ENCODE data around the gene SLC44A4. TPM values are rescaled to one million over a fixed set of nuclear protein-coding genes. Genes with fewer than 3 reads are reported as not detected.

SLC44A4 gene
- total RNA-seq, result 100 to 1,000 TPM in 4 of 5 donors, 10 to 100 TPM in 1; 74.2 to 201 (median 175) TPM
- polyA plus RNA-seq, result 100 to 1,000 TPM in 1 of 3 donors, 10 to 100 TPM in 2; 35.4 to 111 (median 47.9) TPM
- long read RNA-seq, donor 1, partial matches to known transcripts, result 17 of 20 reads
- long read RNA-seq, donor 1, other reads (novel, unspliced or antisense), result 0 of 20 reads
- long read RNA-seq, donor 2, transcript SLC44A4-202 (21 exons, 2,589 nt), result major isoform, 5 of 33 reads
- long read RNA-seq, donor 2, partial matches to known transcripts, result 27 of 33 reads
- long read RNA-seq, donor 2, other reads (novel, unspliced or antisense), result 0 of 33 reads
- long read RNA-seq, donor 3, partial matches to known transcripts, result 0 of 9 reads
- long read RNA-seq, donor 3, other reads (novel, unspliced or antisense), result 0 of 9 reads
- long read RNA-seq, donor 4, partial matches to known transcripts, result 0 of 1 reads
- long read RNA-seq, donor 4, other reads (novel, unspliced or antisense), result 0 of 1 reads
- long read RNA-seq, donor 5, partial matches to known transcripts, result 0 of 3 reads
- long read RNA-seq, donor 5, other reads (novel, unspliced or antisense), result 0 of 3 reads
- long read RNA-seq, donor 6, transcript SLC44A4-202 (21 exons, 2,589 nt), result major isoform, 14 of 96 reads
- long read RNA-seq, donor 6, partial matches to known transcripts, result 76 of 96 reads
- long read RNA-seq, donor 6, other reads (novel, unspliced or antisense), result 0 of 96 reads
- long read RNA-seq, donor 7, transcript SLC44A4-202 (21 exons, 2,589 nt), result major isoform, 5 of 34 reads
- long read RNA-seq, donor 7, partial matches to known transcripts, result 27 of 34 reads
- long read RNA-seq, donor 7, other reads (novel, unspliced or antisense), result 0 of 34 reads
- long read RNA-seq, donor 8, transcript SLC44A4-202 (21 exons, 2,589 nt), result major isoform, 12 of 14 reads
- long read RNA-seq, donor 8, partial matches to known transcripts, result 0 of 14 reads
- long read RNA-seq, donor 8, other reads (novel, unspliced or antisense), result 0 of 14 reads
- long read RNA-seq, donor 9, partial matches to known transcripts, result 0 of 2 reads
- long read RNA-seq, donor 9, other reads (novel, unspliced or antisense), result 0 of 2 reads
- long read RNA-seq, donor 10, transcript SLC44A4-202 (21 exons, 2,589 nt), result major isoform, 7 of 30 reads
- long read RNA-seq, donor 10, partial matches to known transcripts, result 19 of 30 reads
- long read RNA-seq, donor 10, other reads (novel, unspliced or antisense), result 0 of 30 reads

DNA sequence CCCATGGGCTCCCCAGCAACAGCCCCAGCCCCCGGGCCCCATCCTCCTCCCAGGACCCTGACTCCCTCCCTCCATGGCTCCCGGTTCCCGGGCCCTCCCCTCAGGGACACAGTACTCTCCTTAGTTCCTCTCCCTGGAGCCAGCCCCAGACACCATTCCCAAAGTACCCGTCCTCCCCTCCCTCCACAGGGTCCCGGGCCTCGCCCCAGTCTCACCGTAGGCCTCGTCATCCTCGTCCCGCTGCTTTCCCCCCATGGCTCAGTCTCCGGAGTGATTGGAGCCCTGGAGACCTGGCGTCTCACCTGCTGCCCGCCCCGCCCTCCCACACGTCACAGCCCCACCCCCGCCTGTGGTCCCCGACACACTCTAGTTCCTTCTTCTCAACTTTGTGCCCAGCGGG lies at the start of gene SLC44A4:
Gene SLC44A4, minus strand, starts transcription at position 272 of the 400 bp plus-strand sequence. Its CDS starts 17 bp downstream, at position 255.
- no peaks in the 10 kb centered on the region for H3K9me3 ChIP-seq
- peaks cover 41 to 65% (median 48%) of the 10 kb centered on the region in 4 donors for H3K36me3 ChIP-seq
- intact Hi-C loops (cut with DNase I; ENCODE audit: low total_unique reads), result no loop called here
- H3K4me1 ChIP-seq, result peaks cover 17 to 44% (median 26%) of the 10 kb centered on the region in 4 donors
- peak within 1 kb of the TSS; percentile 36 to 59 (median 47) for H3K4me3 ChIP-seq
- 28 to 46% (median 32%) methylated on average over 11 to 18 of the region's 18 CpGs for WGBS, 5 donors
- peak; percentile 71 to 89 for DNase-seq
- H3K27me3 ChIP-seq, result no peaks in the 10 kb centered on the region
- TF ChIP-seq POLR2A (IDR thresholded peaks at IDR 0.05) (peak in 1 of 4 donors; percentile 46), EP300 (IDR thresholded peaks at IDR 0.05) (no peak), POLR2AphosphoS5 (IDR thresholded peaks at IDR 0.05) (peak in 2 of 3 donors; percentile 79 to 84)
- TF ChIP-seq, protein P1, sequence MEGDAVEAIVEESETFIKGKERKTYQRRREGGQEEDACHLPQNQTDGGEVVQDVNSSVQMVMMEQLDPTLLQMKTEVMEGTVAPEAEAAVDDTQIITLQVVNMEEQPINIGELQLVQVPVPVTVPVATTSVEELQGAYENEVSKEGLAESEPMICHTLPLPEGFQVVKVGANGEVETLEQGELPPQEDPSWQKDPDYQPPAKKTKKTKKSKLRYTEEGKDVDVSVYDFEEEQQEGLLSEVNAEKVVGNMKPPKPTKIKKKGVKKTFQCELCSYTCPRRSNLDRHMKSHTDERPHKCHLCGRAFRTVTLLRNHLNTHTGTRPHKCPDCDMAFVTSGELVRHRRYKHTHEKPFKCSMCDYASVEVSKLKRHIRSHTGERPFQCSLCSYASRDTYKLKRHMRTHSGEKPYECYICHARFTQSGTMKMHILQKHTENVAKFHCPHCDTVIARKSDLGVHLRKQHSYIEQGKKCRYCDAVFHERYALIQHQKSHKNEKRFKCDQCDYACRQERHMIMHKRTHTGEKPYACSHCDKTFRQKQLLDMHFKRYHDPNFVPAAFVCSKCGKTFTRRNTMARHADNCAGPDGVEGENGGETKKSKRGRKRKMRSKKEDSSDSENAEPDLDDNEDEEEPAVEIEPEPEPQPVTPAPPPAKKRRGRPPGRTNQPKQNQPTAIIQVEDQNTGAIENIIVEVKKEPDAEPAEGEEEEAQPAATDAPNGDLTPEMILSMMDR (IDR thresholded peaks at IDR 0.05), result no peak
- peak within 1 kb of the TSS; percentile 85 to 95 (median 92) for H3K27ac ChIP-seq

DNA sequence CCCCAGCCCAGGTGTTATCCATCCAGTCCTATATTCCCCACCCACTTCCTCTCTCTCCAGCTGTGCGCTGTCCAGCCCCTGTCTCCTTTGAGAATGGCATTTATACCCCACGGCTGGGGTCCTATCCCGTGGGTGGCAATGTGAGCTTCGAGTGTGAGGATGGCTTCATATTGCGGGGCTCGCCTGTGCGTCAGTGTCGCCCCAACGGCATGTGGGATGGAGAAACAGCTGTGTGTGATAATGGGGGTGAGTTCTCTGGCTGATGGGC lies 49.8 kb upstream of the SLC44A4 start:
- no peak for TF ChIP-seq POLR2AphosphoS5 (IDR thresholded peaks at IDR 0.05)
- TF ChIP-seq EP300 (IDR thresholded peaks at IDR 0.05), result no peak
- no peak for TF ChIP-seq POLR2A (IDR thresholded peaks at IDR 0.05)
- TF ChIP-seq, protein P1 (IDR thresholded peaks at IDR 0.05), result no peak
- DNase-seq, result no peak
- H3K36me3 ChIP-seq, result no peaks in the 10 kb centered on the region
- H3K27ac ChIP-seq, result no peak overlapping the region
- intact Hi-C loops (cut with DNase I; ENCODE audit: low total_unique reads), result no loop called here
- WGBS, 5 donors, result 80 to 93% (median 85%) methylated on average over 4 to 9 of the region's 9 CpGs
- H3K27me3 ChIP-seq, result no peaks in the 10 kb centered on the region
- no peaks in the 10 kb centered on the region for H3K9me3 ChIP-seq
- no peaks in the 10 kb centered on the region for H3K4me1 ChIP-seq
- H3K4me3 ChIP-seq, result peak overlapping the region in 1 of 4 donors; percentile 33

DNA sequence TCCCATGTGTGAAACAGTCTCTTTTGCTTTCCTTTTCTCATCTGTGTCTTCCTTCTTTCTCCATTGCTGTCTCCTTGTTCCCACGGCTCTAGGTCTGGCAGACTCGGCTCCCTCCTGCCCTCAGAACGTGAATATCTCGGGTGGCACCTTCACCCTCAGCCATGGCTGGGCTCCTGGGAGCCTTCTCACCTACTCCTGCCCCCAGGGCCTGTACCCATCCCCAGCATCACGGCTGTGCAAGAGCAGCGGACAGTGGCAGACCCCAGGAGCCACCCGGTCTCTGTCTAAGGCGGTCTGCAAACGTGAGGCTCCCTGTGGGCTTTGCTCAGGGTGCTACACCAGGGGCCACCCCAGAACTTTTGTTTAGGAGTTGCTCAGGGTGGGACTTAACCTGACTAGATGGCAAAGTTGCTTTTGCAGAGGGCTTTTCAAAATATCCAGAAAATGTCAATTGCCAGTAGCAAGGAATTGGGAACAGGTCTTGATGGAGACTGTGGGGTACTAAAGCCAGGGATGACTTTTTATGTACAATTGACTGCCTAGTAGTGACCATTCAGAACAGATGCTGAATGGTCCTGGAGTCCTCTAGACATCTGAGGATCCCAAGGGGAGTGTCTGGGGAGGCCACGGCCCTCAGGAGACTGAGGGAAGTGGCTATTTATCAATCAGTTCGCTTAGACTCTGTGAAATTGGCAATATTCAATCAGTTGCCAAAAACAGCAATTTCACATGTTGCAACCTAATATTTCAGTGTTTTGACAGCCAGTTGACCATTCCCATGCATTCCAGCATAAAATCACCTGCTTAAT lies 49.3 kb upstream of the SLC44A4 start:
- H3K4me1 ChIP-seq, result no peaks in the 10 kb centered on the region
- no peaks in the 10 kb centered on the region for H3K27me3 ChIP-seq
- intact Hi-C loops (cut with DNase I; ENCODE audit: low total_unique reads), result no loop called here
- DNase-seq, result no peak
- 68 to 78% (median 72%) methylated on average over 11 of the region's 11 CpGs for WGBS, 5 donors
- peak overlapping the region in 3 of 4 donors; percentile 9 to 33 (median 12) for H3K4me3 ChIP-seq
- H3K9me3 ChIP-seq, result no peaks in the 10 kb centered on the region
- H3K27ac ChIP-seq, result peak overlapping the region in 3 of 5 donors; percentile 13 to 57 (median 32)
- H3K36me3 ChIP-seq, result no peaks in the 10 kb centered on the region
- no peak for TF ChIP-seq EP300 (IDR thresholded peaks at IDR 0.05)
- TF ChIP-seq POLR2A (IDR thresholded peaks at IDR 0.05), result no peak
- TF ChIP-seq POLR2AphosphoS5 (IDR thresholded peaks at IDR 0.05), result no peak

DNA sequence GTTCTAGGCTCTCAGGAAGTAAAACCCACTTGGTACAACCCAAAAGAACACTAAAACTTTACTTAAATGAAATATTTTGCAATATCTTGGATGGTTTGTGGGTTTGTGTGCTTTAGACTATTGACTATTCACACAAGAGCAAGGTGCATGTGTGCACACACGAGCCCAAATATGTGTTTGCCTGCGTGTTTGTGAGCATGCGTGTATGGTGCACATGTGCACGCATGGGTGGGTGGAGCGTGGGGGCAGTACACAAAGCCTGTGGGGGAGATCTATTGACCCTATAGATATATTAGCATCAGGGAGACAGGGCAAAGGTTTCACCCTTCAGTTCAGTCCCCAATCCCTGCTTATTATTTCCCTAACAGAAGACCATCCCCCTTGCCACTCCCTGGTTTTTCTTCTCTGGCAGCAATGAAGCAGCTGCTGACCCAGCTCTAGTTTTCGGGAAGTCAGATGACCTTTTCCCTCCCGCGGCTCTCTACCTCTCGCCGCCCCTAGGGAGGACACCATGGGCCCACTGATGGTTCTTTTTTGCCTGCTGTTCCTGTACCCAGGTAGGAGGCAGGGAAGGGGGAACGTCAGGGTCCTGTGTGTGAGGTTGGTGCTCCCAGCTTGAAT lies 48.6 kb upstream of the SLC44A4 start, which contains the start of gene C2:
Gene C2, plus strand, starts transcription at position 476 of the 621 bp plus-strand sequence. Its CDS starts 36 bp downstream, at position 512.
- intact Hi-C loops (cut with DNase I; ENCODE audit: low total_unique reads), result no loop called here
- WGBS, 5 donors, result 36 to 53% (median 46%) methylated on average over 11 of the region's 11 CpGs

More for the DNA sequence above, 48.6 kb upstream of the SLC44A4 start, which contains the start of gene C2:
- no peaks in the 10 kb centered on the region for H3K4me1 ChIP-seq
- no peaks in the 10 kb centered on the region for H3K9me3 ChIP-seq
- TF ChIP-seq EP300 (IDR thresholded peaks at IDR 0.05) (no peak), POLR2AphosphoS5 (IDR thresholded peaks at IDR 0.05) (no peak), POLR2A (IDR thresholded peaks at IDR 0.05) (no peak)
- TF ChIP-seq, protein P1 (IDR thresholded peaks at IDR 0.05), result no peak
- H3K4me3 ChIP-seq, result peak within 1 kb of the TSS in 3 of 4 donors; percentile 9 to 33 (median 12)
- H3K36me3 ChIP-seq, result no peaks in the 10 kb centered on the region
- no peaks in the 10 kb centered on the region for H3K27me3 ChIP-seq
- DNase-seq, result peak in 1 of 2 donors; percentile 45
- peak within 1 kb of the TSS in 3 of 5 donors; percentile 13 to 57 (median 32) for H3K27ac ChIP-seq
